GM12864 (cell line): ENCODE results near the gene SLAMF6.

Experiments
- DNase-seq: peaks from one replicate; pipeline ENCODE4 v3.0.0-alpha.2; 2011; ENCODE audit warnings: low read depth
- H3K4me3 ChIP-seq: 2 replicates; pipeline ENCODE4 v1.5.1; 2011; ENCODE audit warnings: mild to moderate bottlenecking, low read depth, low read length, control low read depth
- TF ChIP-seq, protein P1 (sequence below): IDR thresholded peaks from 2 replicates; pipeline ENCODE4 v1.5.1; 2011; ENCODE audit warnings: low read depth, mild to moderate bottlenecking, moderate library complexity, low read length, control low read depth, inconsistent platforms; ENCODE audit errors: missing control alignments

Gene SLAMF6

GRCh38 chr1:160451119-160451858 is 71.8 kb downstream of the SLAMF6 start:
- no peak for DNase-seq
- H3K4me3 ChIP-seq = peak overlapping the region; percentile 22; the same call in 1 of the 2 replicates
- TF ChIP-seq, protein P1, sequence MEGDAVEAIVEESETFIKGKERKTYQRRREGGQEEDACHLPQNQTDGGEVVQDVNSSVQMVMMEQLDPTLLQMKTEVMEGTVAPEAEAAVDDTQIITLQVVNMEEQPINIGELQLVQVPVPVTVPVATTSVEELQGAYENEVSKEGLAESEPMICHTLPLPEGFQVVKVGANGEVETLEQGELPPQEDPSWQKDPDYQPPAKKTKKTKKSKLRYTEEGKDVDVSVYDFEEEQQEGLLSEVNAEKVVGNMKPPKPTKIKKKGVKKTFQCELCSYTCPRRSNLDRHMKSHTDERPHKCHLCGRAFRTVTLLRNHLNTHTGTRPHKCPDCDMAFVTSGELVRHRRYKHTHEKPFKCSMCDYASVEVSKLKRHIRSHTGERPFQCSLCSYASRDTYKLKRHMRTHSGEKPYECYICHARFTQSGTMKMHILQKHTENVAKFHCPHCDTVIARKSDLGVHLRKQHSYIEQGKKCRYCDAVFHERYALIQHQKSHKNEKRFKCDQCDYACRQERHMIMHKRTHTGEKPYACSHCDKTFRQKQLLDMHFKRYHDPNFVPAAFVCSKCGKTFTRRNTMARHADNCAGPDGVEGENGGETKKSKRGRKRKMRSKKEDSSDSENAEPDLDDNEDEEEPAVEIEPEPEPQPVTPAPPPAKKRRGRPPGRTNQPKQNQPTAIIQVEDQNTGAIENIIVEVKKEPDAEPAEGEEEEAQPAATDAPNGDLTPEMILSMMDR = no peak

DNA sequence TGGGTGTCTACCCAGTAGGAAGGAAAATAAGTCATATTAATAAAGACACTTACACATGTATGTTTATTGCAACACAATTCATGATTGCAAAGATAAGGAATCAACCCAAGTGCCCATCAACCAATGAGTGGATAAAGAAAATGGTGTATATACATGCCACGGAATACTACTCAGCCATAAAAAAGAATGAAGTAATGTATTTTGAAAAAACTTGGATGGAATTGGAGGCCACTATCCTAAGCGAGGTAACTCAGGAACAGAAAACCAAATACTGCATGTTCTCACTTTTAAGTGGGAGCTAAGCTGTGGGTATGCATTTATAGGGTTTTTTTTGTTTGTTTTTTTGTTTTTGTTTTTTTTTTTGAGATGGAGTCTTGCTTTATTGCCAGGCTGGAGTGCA is 73.6 kb downstream of the SLAMF6 start:
- no peak for DNase-seq
- H3K4me3 ChIP-seq = no peak overlapping the region
- TF ChIP-seq, protein P1 = no peak

DNA sequence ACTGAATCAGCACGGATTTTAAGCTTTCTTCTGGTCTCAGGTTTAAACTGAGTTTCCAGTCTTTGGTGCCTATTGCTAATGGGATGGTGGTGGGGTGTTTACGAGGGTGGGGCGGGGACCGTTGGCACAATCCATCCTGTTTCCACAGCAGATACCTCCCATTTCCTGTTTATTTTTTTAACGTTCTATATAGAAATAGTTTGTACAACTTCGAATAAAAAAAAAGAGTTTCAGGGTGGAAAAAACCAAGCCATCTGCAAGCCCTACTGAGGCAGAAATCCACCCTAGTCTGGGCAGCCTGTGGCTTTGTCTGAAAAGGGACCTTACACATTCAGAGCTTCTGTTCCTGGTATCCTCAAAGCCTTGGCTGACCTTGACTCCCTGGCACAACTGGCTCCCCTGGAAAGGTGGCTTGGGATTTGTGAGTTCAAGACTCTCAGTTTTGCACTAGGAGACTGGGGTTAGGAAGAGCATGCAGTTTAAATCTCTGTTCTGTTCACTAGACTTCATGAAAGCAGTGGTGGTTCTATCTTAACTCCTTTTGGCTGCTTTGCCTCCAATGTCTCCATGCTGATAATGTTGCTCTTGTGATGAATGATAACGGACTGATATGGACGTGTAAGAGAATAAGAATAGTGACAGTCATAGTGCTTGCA is 76.0 kb downstream of the SLAMF6 start:
- TF ChIP-seq, protein P1 = no peak
- no peak for DNase-seq

GRCh38 chr1:160439718-160440117 is 83.3 kb downstream of the SLAMF6 start:
- H3K4me3 ChIP-seq = no peak overlapping the region
- TF ChIP-seq, protein P1 = no peak
- no peak for DNase-seq

More for the DNA sequence above, 76.0 kb downstream of the SLAMF6 start:
- H3K4me3 ChIP-seq = no peak overlapping the region

DNA sequence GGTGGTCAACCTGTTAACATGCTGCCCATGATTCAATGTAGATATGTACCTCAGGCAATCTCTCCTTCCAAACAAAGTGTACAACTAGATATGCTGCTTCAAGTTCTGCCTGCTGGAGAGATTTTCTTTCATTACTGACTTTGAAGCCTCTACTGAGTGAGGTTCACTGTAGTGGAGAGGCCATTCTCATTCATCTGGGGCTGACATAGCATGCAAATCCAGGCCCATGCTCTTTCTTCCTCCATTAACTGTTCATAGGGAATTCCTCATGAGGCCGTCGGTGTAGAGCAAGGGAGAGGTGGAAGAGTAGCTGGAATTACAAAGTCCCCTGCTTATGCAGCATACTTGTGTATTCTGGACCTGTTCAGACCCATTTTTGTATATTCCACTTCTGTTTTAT is 84.1 kb downstream of the SLAMF6 start:
- TF ChIP-seq, protein P1 = no peak
- no peak overlapping the region for H3K4me3 ChIP-seq
- DNase-seq = no peak

- TF ChIP-seq, protein P1 = no peak
- no peak for DNase-seq
- H3K4me3 ChIP-seq = peak overlapping the region; percentile 1; the same call in 1 of the 2 replicates
Observed at GRCh38 chr1:160438317-160438918, 84.6 kb downstream of the SLAMF6 start.
